Ascending aorta (tissue), 2 donors: ENCODE results near the gene LRRC36. TPM values are rescaled to one million over a fixed set of nuclear protein-coding genes. Genes with fewer than 3 reads are reported as not detected.

Experiments used
- DNase-seq, 2 donors: peaks; one replicate each; pipeline ENCODE4 v3.0.0-alpha.2; 2019; ENCODE audit warnings: low spot score in 2 of 2
- H3K27ac ChIP-seq, 2 donors: fragments of 200-600 bp; sonication (generic); one replicate each; pipeline ENCODE4 v1.5.1; 2016 to 2017; ENCODE audit warnings: mild to moderate bottlenecking in 1 of 2
- H3K27me3 ChIP-seq: fragments of 200-600 bp; sonication (generic); one replicate; pipeline ENCODE4 v1.5.1; 2017
- H3K36me3 ChIP-seq, 2 donors: fragments of 200-600 bp; sonication (generic); one replicate each; pipeline ENCODE4 v1.5.1; 2016
- H3K4me1 ChIP-seq, 2 donors: fragments of 200-600 bp; sonication (generic); one replicate each; pipeline ENCODE4 v1.5.1; 2016 to 2017; ENCODE audit warnings: mild to moderate bottlenecking in 1 of 2
- H3K4me3 ChIP-seq, 2 donors: fragments of 200-600 bp; sonication (generic); one replicate each; pipeline ENCODE4 v1.5.1; 2016 to 2017; ENCODE audit warnings: mild to moderate bottlenecking in 1 of 2
- H3K9me3 ChIP-seq, 2 donors: fragments of 200-600 bp; sonication (generic); one replicate each; pipeline ENCODE4 v1.5.1; 2016
- intact Hi-C: fragments of 100-400 bp; cut with DNase I; formaldehyde crosslinking; loops from one replicate; pipeline ENCODE4 v1.15.1; 2023
- total RNA-seq: library from RNA; depleted of rRNA; stranded (reverse); fragments of >200 nt; gene quantifications from one replicate; pipeline ENCODE4 v1.1.0, GENCODE V29; 2016
- TF ChIP-seq, protein P1 (sequence below), 3 experiments: fragments of 200-600 bp in 2 of 3; fragments of 450-650 bp in 1 of 3; sonication (generic) in 2 of 3; IDR thresholded peaks; one replicate each; pipeline ENCODE4 v1.5.1; 2016 to 2019; ENCODE audit warnings: antibody characterized with exemption in 3 of 3, mild to moderate bottlenecking in 1 of 3, moderate library complexity in 1 of 3

The LRRC36 gene
- total RNA-seq, 1 donor from 2014 or later, result not detected

DNA sequence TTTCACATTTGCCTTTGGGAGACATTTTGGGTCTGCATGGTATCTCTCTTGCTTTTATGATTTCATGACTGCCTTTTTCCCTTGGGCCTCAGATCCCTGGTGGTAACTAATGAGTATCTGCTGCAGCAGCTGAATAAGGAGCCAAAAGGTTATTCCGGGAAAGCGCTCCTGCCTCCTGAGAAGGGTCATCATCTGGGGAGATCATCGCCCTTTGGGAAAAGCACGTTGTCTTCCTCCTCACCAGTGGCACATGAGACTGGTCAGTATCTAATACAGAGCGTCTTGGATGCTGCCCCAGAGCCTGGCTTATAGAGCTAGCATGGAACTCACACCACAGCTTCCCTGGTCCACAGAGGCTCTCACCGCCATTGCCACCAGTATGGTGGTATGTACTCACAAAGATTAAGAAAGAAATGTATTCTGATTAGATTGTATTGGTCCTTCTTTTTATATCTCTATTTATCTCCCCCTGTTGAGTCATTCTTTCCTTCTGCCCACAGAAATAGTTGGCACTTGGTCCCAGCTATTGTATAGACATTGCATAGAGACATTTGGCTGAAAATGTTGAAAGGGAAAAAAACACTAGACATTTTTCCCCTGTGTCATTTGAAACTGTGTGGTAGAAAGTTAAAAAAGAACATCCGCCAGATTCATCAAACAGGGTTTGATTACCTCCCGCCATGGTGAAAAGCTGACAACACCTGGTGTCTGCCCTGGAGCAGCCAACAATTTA, 58.3 kb downstream of the LRRC36 start:
- TF ChIP-seq, protein P1, sequence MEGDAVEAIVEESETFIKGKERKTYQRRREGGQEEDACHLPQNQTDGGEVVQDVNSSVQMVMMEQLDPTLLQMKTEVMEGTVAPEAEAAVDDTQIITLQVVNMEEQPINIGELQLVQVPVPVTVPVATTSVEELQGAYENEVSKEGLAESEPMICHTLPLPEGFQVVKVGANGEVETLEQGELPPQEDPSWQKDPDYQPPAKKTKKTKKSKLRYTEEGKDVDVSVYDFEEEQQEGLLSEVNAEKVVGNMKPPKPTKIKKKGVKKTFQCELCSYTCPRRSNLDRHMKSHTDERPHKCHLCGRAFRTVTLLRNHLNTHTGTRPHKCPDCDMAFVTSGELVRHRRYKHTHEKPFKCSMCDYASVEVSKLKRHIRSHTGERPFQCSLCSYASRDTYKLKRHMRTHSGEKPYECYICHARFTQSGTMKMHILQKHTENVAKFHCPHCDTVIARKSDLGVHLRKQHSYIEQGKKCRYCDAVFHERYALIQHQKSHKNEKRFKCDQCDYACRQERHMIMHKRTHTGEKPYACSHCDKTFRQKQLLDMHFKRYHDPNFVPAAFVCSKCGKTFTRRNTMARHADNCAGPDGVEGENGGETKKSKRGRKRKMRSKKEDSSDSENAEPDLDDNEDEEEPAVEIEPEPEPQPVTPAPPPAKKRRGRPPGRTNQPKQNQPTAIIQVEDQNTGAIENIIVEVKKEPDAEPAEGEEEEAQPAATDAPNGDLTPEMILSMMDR (IDR thresholded peaks at IDR 0.05), result no peak
- H3K4me1 ChIP-seq, result no peaks in the 10 kb centered on the region
- peak in 1 of 2 donors; percentile 42 for DNase-seq
- H3K36me3 ChIP-seq, result no peaks in the 10 kb centered on the region
- no peaks in the 10 kb centered on the region for H3K27me3 ChIP-seq
- H3K9me3 ChIP-seq, result no peaks in the 10 kb centered on the region
- H3K27ac ChIP-seq, result no peak overlapping the region
- no peak overlapping the region for H3K4me3 ChIP-seq
- intact Hi-C loops, result no loop called here

GRCh38 chr16:67386861-67387455, 60.3 kb downstream of the LRRC36 start:
- no peaks in the 10 kb centered on the region for H3K27me3 ChIP-seq
- no peaks in the 10 kb centered on the region for H3K4me1 ChIP-seq
- H3K36me3 ChIP-seq, result no peaks in the 10 kb centered on the region
- H3K4me3 ChIP-seq, result no peak overlapping the region
- H3K9me3 ChIP-seq, result no peaks in the 10 kb centered on the region
- DNase-seq, result peak in 1 of 2 donors; percentile 41
- intact Hi-C loops, result no loop called here
- no peak overlapping the region for H3K27ac ChIP-seq
- TF ChIP-seq, protein P1 (IDR thresholded peaks at IDR 0.05), result no peak

DNA sequence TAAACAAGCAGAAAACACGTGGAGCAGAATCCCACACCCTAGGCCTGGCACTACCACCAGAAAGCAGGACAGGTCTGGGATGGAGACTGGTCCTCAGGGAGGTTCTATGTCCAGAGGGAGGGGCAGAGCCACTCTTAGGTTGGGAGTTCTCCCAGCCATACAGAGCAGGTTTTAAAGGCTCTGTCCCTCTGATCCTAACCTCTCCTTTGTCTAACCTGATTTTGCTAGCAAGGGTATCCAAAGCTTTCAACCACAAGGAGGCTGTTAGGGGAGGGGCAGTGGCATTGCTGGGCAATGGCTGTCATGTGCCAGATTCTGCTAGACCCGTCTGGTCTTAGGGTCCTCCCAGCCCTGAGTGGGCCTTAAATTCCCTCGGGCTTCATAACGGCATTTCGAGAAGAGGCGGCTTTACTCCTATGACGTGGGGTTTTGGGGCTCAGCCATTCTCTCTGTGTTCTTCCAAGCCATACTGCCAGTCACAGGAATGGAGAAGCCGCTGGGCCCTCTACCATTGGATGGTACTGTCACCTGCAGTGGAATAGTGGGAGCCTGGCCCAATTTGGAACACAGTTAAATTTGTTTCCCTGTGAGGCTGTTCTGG, 61.0 kb downstream of the LRRC36 start:
- intact Hi-C loops, result no loop called here
- Histone ChIP-seq H3K4me3 (no peak overlapping the region), H3K27me3 (no peaks in the 10 kb centered on the region), H3K27ac (no peak overlapping the region), H3K4me1 (no peaks in the 10 kb centered on the region), H3K9me3 (no peaks in the 10 kb centered on the region), H3K36me3 (no peaks in the 10 kb centered on the region)
- TF ChIP-seq, protein P1 (IDR thresholded peaks at IDR 0.05), result no peak
- no peak for DNase-seq

DNA sequence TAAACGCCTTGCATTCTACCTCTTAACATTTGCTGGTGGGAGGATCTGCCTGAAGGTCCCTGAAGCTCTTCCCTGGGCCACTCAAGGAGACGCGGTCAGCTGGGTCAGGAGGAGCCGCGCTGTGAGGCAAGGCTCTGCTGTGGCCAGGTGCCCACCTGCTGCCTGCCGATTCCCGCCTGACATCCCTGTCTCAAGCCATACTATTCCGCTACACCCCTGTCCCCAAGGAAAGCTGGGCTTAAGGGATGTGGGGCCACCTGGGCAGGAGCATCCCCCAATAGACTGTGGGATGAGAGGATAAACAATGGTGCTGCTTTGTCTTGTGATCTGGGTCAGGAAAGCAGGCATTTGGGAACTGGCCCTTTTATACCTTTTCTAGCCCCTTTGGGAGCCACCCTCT, 61.6 kb downstream of the LRRC36 start:
- peaks cover 3 to 5% of the 10 kb centered on the region in 2 donors for H3K4me1 ChIP-seq
- TF ChIP-seq, protein P1 (IDR thresholded peaks at IDR 0.05), result no peak
- H3K9me3 ChIP-seq, result no peaks in the 10 kb centered on the region
- peak in 1 of 2 donors; percentile 34 for DNase-seq
- H3K36me3 ChIP-seq, result no peaks in the 10 kb centered on the region
- H3K27ac ChIP-seq, result no peak overlapping the region
- H3K27me3 ChIP-seq, result peaks cover 3% of the 10 kb centered on the region
- no peak overlapping the region for H3K4me3 ChIP-seq
- intact Hi-C loops, result no loop called here

- Histone ChIP-seq H3K9me3 (no peaks in the 10 kb centered on the region), H3K27ac (no peak overlapping the region), H3K4me3 (no peak overlapping the region), H3K4me1 (peaks cover 5 to 8% of the 10 kb centered on the region in 2 donors), H3K27me3 (peaks cover 6% of the 10 kb centered on the region), H3K36me3 (no peaks in the 10 kb centered on the region)
- TF ChIP-seq, protein P1 (IDR thresholded peaks at IDR 0.05), result no peak
- intact Hi-C loops, result no loop called here
- peak in 1 of 2 donors; percentile 46 for DNase-seq
These were observed 62.0 kb downstream of the LRRC36 start for GRCh38 chr16:67388591-67388990.
